T-helper 17 cell (primary cell): ENCODE measurements around the gene BEST3. TPM values are rescaled to one million over a fixed set of nuclear protein-coding genes. Genes with fewer than 3 reads are reported as not detected.
A peak's percentile ranks its signal among the peaks of the same experiment; 100 is the strongest.

Experiments used
- ATAC-seq: fragments of 150-1000 bp; cut with Tn5 transposase; 2 replicates; pipeline ENCODE4 v1.10.0; 2021; ENCODE audit warnings: mild to moderate bottlenecking, moderate library complexity
- DNase-seq, 3 donors: peaks; one replicate each; pipeline versions ENCODE4 v3.0.0 to v3.0.0-alpha.2; 2020 to 2021
- H3K9me3 ChIP-seq: one replicate; pipeline ENCODE4 v1.7.0; 2013; ENCODE audit warnings: low read length, mild to moderate bottlenecking; ENCODE audit not compliant: control insufficient read depth, poor library complexity, severe bottlenecking
- H3K27ac Mint-ChIP-seq: one replicate; pipeline ENCODE4 v1.8.0; 2022; ENCODE audit warnings: mild to moderate bottlenecking, moderate library complexity, mixed read lengths
- H3K27me3 Mint-ChIP-seq: one replicate; pipeline ENCODE4 v1.8.0; 2022; ENCODE audit warnings: mixed read lengths
- H3K36me3 Mint-ChIP-seq: one replicate; pipeline ENCODE4 v1.8.0; 2022; ENCODE audit warnings: low read depth, mixed read lengths
- H3K4me1 Mint-ChIP-seq: one replicate; pipeline ENCODE4 v1.8.0; 2022; ENCODE audit warnings: mild to moderate bottlenecking, mixed read lengths
- H3K4me3 Mint-ChIP-seq: one replicate; pipeline ENCODE4 v1.8.0; 2022; ENCODE audit warnings: mild to moderate bottlenecking, moderate library complexity, mixed read lengths
- total RNA-seq, 4 donors: library from RNA in 2 of 4; stranded (reverse) in 2 of 4; gene quantifications; one replicate each; pipeline ENCODE4 v1.2.3 and lab custom pipeline; 2022 to 2026

The BEST3 gene
- total RNA-seq, 2 donors from 2014 or later, result 0.44 TPM; not detected in 1

DNA sequence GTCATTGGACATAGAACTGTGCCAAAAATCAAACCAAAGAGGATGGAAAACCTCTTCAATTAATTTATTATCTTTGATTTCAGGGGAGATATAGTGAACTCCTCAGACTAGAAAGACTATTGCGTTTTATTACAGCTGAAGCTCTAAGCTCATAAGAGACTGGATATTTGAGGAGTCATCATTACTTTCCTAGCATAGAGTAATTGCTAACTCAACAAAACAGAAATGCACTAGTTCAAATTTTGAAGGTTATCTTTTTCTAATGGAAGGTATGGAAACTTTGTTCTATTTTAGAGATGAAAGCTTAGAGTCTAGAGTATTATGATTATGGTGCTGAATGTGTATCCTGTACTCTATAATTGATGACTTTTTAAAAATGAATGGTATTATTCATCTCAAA is 5.3 kb upstream of the BEST3 start:
- no peaks in the 10 kb centered on the region for H3K9me3 ChIP-seq
- peaks cover 5% of the 10 kb centered on the region for H3K36me3 Mint-ChIP-seq
- no peak overlapping the region for H3K27ac Mint-ChIP-seq
- ATAC-seq (no peak), DNase-seq (no peak)
- peaks cover 34% of the 10 kb centered on the region for H3K27me3 Mint-ChIP-seq
- H3K4me3 Mint-ChIP-seq, result no peak overlapping the region
- no peaks in the 10 kb centered on the region for H3K4me1 Mint-ChIP-seq

DNA sequence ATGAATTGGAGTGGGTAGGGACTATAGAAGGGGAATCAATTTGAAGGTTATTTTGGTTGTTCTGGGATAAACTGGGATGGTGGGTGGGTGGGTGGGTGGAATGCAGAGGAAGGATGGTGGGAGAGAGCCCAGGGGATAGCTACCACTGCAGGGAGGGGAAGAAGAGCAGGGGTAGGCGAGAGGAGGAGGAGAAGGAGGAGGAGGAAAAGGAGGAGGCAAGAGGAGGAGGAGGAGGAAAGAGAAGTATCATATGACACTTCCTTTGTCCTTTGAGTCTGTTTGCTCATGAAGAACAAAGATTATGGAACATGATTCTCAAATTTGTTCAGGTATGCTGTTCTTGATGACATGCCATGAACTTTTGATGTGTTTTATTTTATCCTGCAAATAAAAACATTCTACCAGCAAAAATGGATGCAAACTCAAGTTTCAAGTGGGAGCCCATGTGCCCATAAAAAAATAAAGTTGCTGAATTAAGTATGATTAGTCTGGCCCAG is 4.1 kb upstream of the BEST3 start:
- no peaks in the 10 kb centered on the region for H3K9me3 ChIP-seq
- ATAC-seq (no peak), DNase-seq (no peak)
- Mint-ChIP-seq H3K27me3 (peaks cover 34% of the 10 kb centered on the region), H3K36me3 (peaks cover 5% of the 10 kb centered on the region), H3K4me3 (no peak overlapping the region), H3K4me1 (no peaks in the 10 kb centered on the region), H3K27ac (no peak overlapping the region)

DNA sequence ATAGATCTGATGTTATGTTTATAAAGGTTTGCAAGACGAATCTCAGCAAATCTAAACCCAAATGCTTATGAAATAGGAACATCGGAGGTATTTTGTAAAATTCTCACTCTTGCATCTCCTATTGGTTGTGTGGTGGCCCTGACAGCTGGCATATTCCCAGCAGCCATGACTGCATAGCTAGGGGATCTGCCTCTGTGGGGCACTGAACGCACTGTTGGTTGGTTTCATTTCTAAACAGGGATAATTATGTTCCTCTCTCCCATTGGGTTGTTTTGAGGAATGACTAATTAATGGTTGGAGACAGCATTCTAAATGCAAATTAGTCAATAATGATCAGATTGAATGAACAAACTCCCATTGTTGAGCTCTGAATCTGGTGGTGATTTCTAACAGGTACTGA is 2.7 kb upstream of the BEST3 start:
- ATAC-seq (no peak), DNase-seq (no peak)
- Mint-ChIP-seq H3K4me1 (no peaks in the 10 kb centered on the region), H3K36me3 (peaks cover 5% of the 10 kb centered on the region), H3K4me3 (no peak overlapping the region), H3K27me3 (peaks cover 31% of the 10 kb centered on the region), H3K27ac (no peak overlapping the region)
- H3K9me3 ChIP-seq, result no peaks in the 10 kb centered on the region

DNA sequence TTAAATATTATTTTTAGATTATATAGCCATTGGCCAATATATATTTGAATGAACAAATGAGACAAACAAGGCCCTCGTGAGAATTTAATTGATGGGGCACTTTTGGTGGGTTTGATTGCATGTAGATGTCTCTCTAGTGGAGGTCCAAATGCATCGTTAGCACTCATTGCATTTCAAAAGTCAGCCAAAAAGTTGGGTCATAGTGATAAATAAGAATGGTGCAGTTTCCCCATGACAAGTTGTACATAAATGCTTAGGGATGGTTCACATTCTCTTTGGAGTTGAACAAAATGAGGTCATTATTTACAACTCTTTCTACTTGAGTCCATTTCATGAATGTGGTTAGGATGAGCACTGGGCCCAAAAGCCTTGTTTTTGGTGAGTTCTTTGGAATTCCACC is 1.0 kb downstream of the BEST3 start:
- no peak for DNase-seq
- no peak for ATAC-seq
- H3K9me3 ChIP-seq, result no peaks in the 10 kb centered on the region
- no peak overlapping the region for H3K4me3 Mint-ChIP-seq
- peaks cover 30% of the 10 kb centered on the region for H3K27me3 Mint-ChIP-seq
- no peak overlapping the region for H3K27ac Mint-ChIP-seq
- peaks cover 2% of the 10 kb centered on the region for H3K4me1 Mint-ChIP-seq
- H3K36me3 Mint-ChIP-seq, result no peaks in the 10 kb centered on the region

DNA sequence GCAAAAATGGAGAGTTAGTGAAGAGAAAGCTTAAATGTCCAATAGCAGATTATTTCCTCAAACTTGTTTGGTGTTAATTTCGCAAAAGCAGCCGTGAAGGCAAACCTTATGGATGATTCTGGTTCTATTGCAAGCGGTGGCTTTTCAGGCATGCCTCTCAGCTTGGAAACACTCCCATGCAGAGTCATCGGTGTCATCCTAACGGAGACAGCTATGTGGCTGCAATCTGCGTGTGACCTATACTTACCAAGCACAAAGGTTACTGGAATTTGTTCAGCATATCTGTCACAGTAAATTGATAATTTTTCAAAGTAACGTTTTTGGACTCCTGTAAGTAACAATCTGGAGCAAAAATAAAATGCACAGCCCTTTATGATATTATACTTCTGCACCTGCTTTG is 5.0 kb downstream of the BEST3 start:
- Mint-ChIP-seq H3K27ac (no peak overlapping the region), H3K4me1 (peaks cover 2% of the 10 kb centered on the region), H3K27me3 (peaks cover 24% of the 10 kb centered on the region), H3K36me3 (no peaks in the 10 kb centered on the region), H3K4me3 (no peak overlapping the region)
- no peak for ATAC-seq
- H3K9me3 ChIP-seq, result no peaks in the 10 kb centered on the region
- no peak for DNase-seq

DNA sequence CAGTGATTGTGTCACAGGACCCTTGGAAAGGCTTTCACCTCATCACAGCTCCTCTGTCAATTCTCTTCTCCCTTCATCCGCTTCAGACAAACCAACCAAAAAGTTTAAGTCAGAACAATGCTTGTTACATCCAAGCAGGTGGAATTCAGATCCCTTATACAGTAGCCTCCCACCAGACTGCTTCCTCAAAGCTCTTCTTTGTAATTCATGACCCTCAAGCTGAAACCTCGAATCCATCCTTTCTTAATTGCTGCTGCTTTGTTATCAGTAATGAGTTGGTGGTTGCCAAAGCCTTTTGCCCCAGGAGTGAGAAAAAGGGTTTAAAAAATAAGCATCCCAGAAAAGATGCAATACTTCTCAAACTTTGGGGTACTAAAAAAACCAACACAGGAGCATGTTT is 9.5 kb downstream of the BEST3 start:
- H3K9me3 ChIP-seq, result no peaks in the 10 kb centered on the region
- Mint-ChIP-seq H3K27ac (peak overlapping the region; percentile 14), H3K4me3 (no peak overlapping the region), H3K36me3 (no peaks in the 10 kb centered on the region), H3K27me3 (peaks cover 28% of the 10 kb centered on the region), H3K4me1 (peaks cover 2% of the 10 kb centered on the region)
- ATAC-seq (no peak), DNase-seq (no peak)

DNA sequence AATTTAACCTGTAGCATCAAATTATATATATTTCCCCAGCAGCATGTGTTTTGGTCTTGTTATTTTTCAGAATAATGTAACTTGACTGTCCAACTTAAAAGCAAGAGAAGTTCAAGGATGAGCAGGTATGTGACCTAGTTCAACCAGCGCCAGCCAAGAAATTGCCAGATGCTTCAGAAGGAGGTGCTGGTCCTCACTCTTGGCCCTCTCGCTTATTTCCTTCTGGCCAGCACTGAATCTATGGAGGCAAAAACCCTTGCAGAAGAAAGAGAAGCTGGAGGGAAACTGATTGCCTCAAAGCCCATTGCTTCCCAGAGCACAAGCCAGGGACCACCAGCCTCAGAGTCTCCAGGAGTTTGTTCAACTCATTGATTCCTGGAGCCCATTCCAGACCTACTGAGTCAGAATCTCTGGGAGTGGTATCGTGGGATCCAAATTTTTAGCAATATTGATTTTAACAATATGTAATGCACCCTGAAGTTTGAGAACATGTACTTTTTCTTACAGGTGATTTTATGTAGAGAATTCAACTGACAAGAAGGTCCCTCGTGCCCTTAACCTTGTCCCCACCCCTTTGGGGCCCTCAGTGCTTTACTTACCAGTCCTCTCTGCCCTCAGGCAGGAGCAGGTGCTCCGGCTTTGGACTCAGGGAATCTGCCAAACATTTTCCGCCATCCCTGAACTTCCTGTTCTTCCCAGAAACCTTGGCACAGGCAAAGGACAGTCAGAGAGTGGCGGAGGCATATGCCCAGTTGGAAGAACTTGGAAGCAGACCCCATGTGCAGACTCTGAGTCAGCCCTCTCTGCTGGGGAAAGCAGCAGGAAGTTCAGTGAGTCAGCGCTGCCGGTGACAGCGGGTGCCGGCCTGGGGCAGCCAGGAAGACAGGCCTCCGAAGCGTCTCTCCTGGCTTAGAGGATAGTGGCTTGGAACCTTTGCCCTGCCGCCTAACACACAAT is 10.4 kb downstream of the BEST3 start:
- H3K27ac Mint-ChIP-seq, result peak overlapping the region; percentile 14

DNA sequence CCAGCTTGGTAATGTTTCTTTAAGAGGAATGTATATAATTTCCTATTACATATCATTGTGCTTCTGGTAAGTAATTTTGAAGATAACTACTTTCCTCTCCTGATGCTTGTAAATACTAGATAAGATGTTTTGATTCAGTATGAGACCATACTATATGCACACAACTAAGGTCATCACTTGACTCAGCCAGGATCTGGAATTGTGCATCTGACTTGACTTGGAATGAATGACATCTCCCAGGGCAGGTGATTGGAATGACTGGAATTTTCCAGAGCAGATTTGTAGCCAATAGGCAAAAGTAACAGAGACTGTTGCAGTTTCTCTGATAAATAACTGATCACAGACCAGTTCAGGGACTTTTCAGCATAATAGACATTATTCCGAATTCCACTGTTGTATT is 11.1 kb downstream of the BEST3 start:
- no peak overlapping the region for H3K4me3 Mint-ChIP-seq
- H3K9me3 ChIP-seq, result no peaks in the 10 kb centered on the region
- H3K36me3 Mint-ChIP-seq, result no peaks in the 10 kb centered on the region
- H3K4me1 Mint-ChIP-seq, result peaks cover 2% of the 10 kb centered on the region
- ATAC-seq (no peak), DNase-seq (no peak)
- H3K27me3 Mint-ChIP-seq, result peaks cover 41% of the 10 kb centered on the region
- H3K27ac Mint-ChIP-seq, result no peak overlapping the region

More for the DNA sequence above, 10.4 kb downstream of the BEST3 start:
- peaks cover 2% of the 10 kb centered on the region for H3K4me1 Mint-ChIP-seq
- no peak overlapping the region for H3K4me3 Mint-ChIP-seq
- peaks cover 35% of the 10 kb centered on the region for H3K27me3 Mint-ChIP-seq
- ATAC-seq, result peak; percentile 45
- no peaks in the 10 kb centered on the region for H3K36me3 Mint-ChIP-seq
- DNase-seq, result no peak
- no peaks in the 10 kb centered on the region for H3K9me3 ChIP-seq

DNA sequence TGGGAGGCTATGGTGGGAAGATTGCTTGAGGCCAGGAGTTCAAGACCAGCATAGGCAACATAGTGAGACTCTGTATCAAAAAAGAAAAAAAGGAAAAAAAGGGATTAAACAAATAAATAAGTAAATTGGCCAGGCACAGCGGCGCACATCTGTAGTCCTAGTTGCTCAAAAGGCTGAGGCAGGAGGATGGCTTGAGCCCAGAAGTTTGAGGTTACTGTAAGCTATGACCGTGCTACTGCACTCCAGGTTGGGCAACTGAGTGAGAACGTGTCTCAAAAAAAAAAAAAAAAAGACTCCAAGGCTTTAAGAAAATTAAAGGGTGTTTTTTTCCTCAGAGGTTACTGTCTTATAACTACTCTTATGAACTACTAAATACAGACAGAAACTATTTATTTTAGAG is 11.7 kb downstream of the BEST3 start:
- peaks cover 46% of the 10 kb centered on the region for H3K27me3 Mint-ChIP-seq

DNA sequence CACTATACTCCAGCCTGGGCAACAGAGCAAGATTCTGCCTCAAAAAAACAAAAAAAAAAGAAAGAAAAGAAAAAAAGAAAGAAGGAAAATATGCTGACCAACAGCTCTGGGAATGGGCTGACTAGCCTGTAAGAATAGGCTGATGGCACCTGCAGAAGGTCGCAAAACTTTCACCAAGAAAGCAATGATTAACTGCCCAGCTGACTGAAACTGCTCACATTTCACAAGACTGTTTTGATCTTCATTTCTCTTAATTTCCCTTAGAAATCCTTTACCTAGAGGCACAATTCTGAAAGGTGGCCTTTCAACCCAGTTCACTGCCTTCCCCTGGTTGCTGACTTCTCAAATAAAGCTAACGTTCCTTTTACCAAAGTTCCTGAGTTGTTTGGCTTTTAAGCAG is 12.4 kb downstream of the BEST3 start:
- no peaks in the 10 kb centered on the region for H3K36me3 Mint-ChIP-seq
- no peak overlapping the region for H3K27ac Mint-ChIP-seq
- H3K4me1 Mint-ChIP-seq, result peaks cover 2% of the 10 kb centered on the region
- no peak overlapping the region for H3K4me3 Mint-ChIP-seq
- no peaks in the 10 kb centered on the region for H3K9me3 ChIP-seq
- peaks cover 46% of the 10 kb centered on the region for H3K27me3 Mint-ChIP-seq
- DNase-seq (no peak), ATAC-seq (no peak)

More for the DNA sequence above, 11.7 kb downstream of the BEST3 start:
- Mint-ChIP-seq H3K27ac (no peak overlapping the region), H3K4me1 (peaks cover 2% of the 10 kb centered on the region), H3K36me3 (no peaks in the 10 kb centered on the region), H3K4me3 (no peak overlapping the region)
- ATAC-seq (no peak), DNase-seq (no peak)
- H3K9me3 ChIP-seq, result no peaks in the 10 kb centered on the region

DNA sequence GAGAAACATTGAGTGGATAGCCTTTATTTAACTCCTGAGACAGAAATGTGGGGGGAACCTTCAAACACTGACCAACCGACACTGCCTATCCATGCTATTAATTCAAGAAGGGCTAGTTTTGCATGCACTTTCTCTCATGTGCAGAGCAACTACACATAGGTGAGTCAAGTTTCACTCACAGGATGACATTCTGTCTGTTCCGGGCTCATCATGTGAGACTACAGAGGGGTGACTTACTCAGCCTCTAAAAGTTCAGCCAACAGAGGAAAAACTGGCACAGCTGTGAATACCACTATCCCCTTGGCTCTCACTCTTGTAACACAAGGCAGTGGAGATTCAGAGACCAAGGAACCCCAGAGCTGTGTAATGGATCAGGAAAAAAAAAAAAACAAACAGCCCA is 13.3 kb downstream of the BEST3 start:
- ATAC-seq, result no peak
- no peak overlapping the region for H3K4me3 Mint-ChIP-seq
- no peak overlapping the region for H3K27ac Mint-ChIP-seq

DNA sequence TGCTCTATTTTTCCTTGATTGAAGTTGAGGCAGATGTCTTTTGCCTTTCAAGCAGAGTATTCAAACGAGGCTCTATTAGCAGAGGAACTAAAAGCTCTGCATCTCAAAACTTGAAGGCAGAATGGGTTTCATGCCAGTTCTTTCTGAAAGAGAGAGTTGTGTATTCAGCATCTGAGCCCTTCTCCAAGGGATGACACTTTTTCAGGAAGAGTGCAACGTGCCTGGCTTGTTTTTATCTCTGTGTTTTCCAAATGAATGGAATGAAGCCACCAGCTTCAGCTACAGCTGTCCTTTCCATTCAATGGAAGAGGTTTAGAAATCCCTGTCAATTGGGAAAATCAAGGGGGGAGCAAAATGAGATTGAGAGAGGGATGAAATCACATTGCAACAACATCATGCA is 14.6 kb downstream of the BEST3 start:
- no peaks in the 10 kb centered on the region for H3K9me3 ChIP-seq
- ATAC-seq, result no peak
- H3K27me3 Mint-ChIP-seq, result peaks cover 46% of the 10 kb centered on the region
- H3K4me1 Mint-ChIP-seq, result peaks cover 2% of the 10 kb centered on the region
- H3K4me3 Mint-ChIP-seq, result no peak overlapping the region
- DNase-seq, result no peak
- no peaks in the 10 kb centered on the region for H3K36me3 Mint-ChIP-seq
- no peak overlapping the region for H3K27ac Mint-ChIP-seq

More for the DNA sequence above, 13.3 kb downstream of the BEST3 start:
- peaks cover 46% of the 10 kb centered on the region for H3K27me3 Mint-ChIP-seq
- H3K36me3 Mint-ChIP-seq, result no peaks in the 10 kb centered on the region
- peaks cover 2% of the 10 kb centered on the region for H3K4me1 Mint-ChIP-seq
- DNase-seq, result no peak
- H3K9me3 ChIP-seq, result no peaks in the 10 kb centered on the region

DNA sequence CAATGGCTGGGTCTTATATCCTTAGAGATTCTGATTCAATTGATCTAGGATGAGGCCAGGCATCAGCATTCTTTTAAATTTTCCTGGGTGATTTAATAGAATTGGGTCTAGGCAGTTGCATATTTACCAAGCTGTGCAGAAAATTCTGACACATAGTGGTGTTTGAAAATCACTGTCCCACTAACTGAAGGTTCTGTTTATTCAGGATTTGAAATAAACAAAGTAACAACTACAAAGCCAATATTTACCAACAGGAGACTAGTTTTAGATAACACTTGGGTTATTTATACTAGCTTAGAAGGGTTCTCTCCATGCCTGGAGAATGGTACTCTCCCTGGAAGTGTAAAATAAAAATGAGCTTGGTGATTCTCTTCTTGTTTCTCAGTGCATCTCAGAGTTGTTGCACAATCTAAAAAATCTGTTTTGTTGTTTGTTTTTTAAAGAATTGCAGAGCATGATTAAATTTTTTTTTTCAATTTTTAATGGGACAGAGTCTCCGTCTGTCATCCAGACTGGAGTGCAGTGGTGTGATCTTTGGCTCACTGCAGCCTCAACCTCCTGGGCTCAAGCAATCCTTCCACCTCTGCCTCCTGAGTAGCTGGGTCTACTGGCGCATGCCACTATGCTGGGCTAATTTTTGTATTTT is 16.9 kb downstream of the BEST3 start:
- no peaks in the 10 kb centered on the region for H3K9me3 ChIP-seq
- H3K27ac Mint-ChIP-seq, result no peak overlapping the region
- ATAC-seq (no peak), DNase-seq (no peak)
- H3K4me1 Mint-ChIP-seq, result no peaks in the 10 kb centered on the region
- H3K4me3 Mint-ChIP-seq, result no peak overlapping the region
- peaks cover 46% of the 10 kb centered on the region for H3K27me3 Mint-ChIP-seq
- H3K36me3 Mint-ChIP-seq, result no peaks in the 10 kb centered on the region
